NT2/D1 (cell line): ENCODE measurements around the gene SUV39H2.

Source experiments
- SUZ12 ChIP-seq: IDR thresholded peaks from 2 replicates; pipeline ENCODE4 v1.6.1; 2011; ENCODE audit not compliant: insufficient read length, insufficient read depth; ENCODE audit errors: extremely low read depth
- YY1 ChIP-seq: IDR thresholded peaks from 2 replicates; pipeline ENCODE4 v1.6.1; 2011; ENCODE audit not compliant: insufficient read length, insufficient read depth
- ZNF274 ChIP-seq: IDR thresholded peaks from 2 replicates; pipeline ENCODE4 v1.6.1; 2011; ENCODE audit warnings: mild to moderate bottlenecking, low read depth, low read length

DNA sequence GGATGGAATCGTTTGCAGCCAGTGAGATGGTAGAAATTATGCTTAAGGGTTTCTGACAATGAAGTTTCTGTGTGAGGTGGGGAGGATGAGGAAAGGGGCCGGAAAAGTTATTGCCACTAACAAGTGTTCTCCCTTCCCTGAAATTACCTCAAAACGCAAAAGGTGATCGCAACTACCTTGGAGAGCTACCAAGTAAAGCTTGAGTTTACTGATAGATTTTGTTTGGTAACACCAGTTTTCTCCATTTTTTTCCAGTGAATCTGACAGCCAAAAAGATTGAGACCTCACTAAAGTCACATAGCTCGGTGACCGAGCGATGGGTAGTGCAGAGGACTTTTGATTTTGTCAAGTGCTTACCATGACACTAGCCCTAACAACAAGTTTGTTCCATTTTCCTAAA lies 1.6 kb downstream of the SUV39H2 start:
- no peak for TF ChIP-seq ZNF274
- no peak for TF ChIP-seq YY1
- no peak for TF ChIP-seq SUZ12
